HepG2 (cell line): Measurements from ENCODE around the gene LYSET. TPM values are rescaled to one million over a fixed set of nuclear protein-coding genes. Genes with fewer than 3 reads are reported as not detected.
"Not testable (repeated sequence)": the region's sequence is repeated elsewhere in the genome, so short reads cannot be mapped to it uniquely, and the experiment has no call there.

Experiments
- ATAC-seq: fragments of 200-7000 bp; cut with Tn5 transposase; 3 replicates; pipeline ENCODE4 v1.9.1; 2020; ENCODE audit warnings: mild to moderate bottlenecking, moderate library complexity
- BruUV-seq: library from RNA; stranded (reverse); fragments of 400-500 nt; replicated peaks from 2 replicates; lab custom pipeline; 2021; lab: Mats Ljungman, UMichigan
- CTCF ChIA-PET: fragments of 300-600 bp; formaldehyde crosslinking; extraction: SDS; loops from one replicate; lab custom pipeline; 2021; ENCODE audit warnings: low total read pairs, inconsistent platforms, low intra/inter-chr PET ratio; lab: Yijun Ruan, JAX
- POLR2A ChIA-PET: fragments of 350-600 bp; sonication (Branson Sonifier 250); formaldehyde crosslinking; loops from one replicate; lab custom pipeline; 2020; ENCODE audit warnings: antibody characterized with exemption, inconsistent platforms; lab: Yijun Ruan, JAX
- DNase-seq: peaks from one replicate; pipeline ENCODE4 v3.0.0-alpha.2; 2015; ENCODE audit warnings: low spot score
- FAIRE-seq: peaks from 3 replicates; lab custom pipeline; 2011; peaks lifted over from hg19 to GRCh38; lab: Jason Lieb, UNC
- H2AFZ ChIP-seq: one replicate; pipeline ENCODE4 v1.6.1; 2011; ENCODE audit warnings: low read length, inconsistent platforms
- H3K27ac ChIP-seq: fragments of 300-600 bp; 3 replicates; pipeline ENCODE4 v1.8.0; 2011; ENCODE audit warnings: mixed run types, mild to moderate bottlenecking, mixed read lengths, low read length, inconsistent platforms; ENCODE audit not compliant: insufficient read depth; ENCODE audit errors: extremely low read length
- H3K27me3 ChIP-seq, 2 experiments: fragments of 200-600 bp in 1 of 2; 2 replicates in 1 of 2; 3 replicates in 1 of 2; pipeline versions ENCODE4 v1.6.0 to v1.8.0; 2011; ENCODE audit warnings: low read length in 2 of 2, mild to moderate bottlenecking in 2 of 2, moderate library complexity in 2 of 2, inconsistent platforms in 1 of 2; ENCODE audit not compliant: insufficient read depth in 2 of 2, control insufficient read depth in 1 of 2
- H3K36me3 ChIP-seq, 2 experiments: fragments of 200-600 bp in 1 of 2; replicated peaks in 1 of 2; 2 replicates in 1 of 2; 3 replicates in 1 of 2; pipeline versions ENCODE4 v1.5.1 to v1.8.0; 2011; ENCODE audit warnings: low read length in 2 of 2, inconsistent platforms in 1 of 2; ENCODE audit not compliant: insufficient read depth in 2 of 2, control insufficient read depth in 1 of 2
- H3K4me1 ChIP-seq: 2 replicates; pipeline ENCODE4 v1.5.1; 2012; ENCODE audit warnings: low read length, inconsistent platforms; ENCODE audit not compliant: insufficient read depth
- H3K4me2 ChIP-seq: 2 replicates; pipeline ENCODE4 v1.6.0; 2011; ENCODE audit warnings: low read depth, low read length, inconsistent platforms
- H3K4me3 ChIP-seq, 3 experiments: fragments of 200-600 bp in 1 of 3; sonication (generic), shearing (Covaris generic) in 1 of 3; replicated peaks in 1 of 3; 2 replicates each; pipeline ENCODE4 v1.5.1; 2011 to 2016; ENCODE audit warnings: low read length in 3 of 3, inconsistent platforms in 2 of 3, low read depth in 2 of 3, mild to moderate bottlenecking in 2 of 3, control low read depth in 1 of 3, mixed read lengths in 1 of 3; ENCODE audit not compliant: insufficient read depth in 1 of 3
- H3K79me2 ChIP-seq: one replicate; pipeline ENCODE4 v1.6.1; 2011; ENCODE audit warnings: low read length, inconsistent platforms; ENCODE audit not compliant: insufficient read depth
- H3K9ac ChIP-seq: 2 replicates; pipeline ENCODE4 v1.6.0; 2011; ENCODE audit warnings: mild to moderate bottlenecking, low read depth, low read length, inconsistent platforms; ENCODE audit not compliant: insufficient read depth
- H3K9me3 ChIP-seq: 2 replicates; pipeline ENCODE4 v1.5.1; 2012; ENCODE audit warnings: mild to moderate bottlenecking, low read length
- H4K20me1 ChIP-seq: 2 replicates; pipeline ENCODE4 v1.6.0; 2011; ENCODE audit warnings: inconsistent platforms, mild to moderate bottlenecking, low read length, moderate library complexity; ENCODE audit not compliant: insufficient read depth
- ARID5B ChIP-seq: IDR thresholded peaks from 2 replicates; pipeline ENCODE4 v1.4.0; 2020; ENCODE audit warnings: mild to moderate bottlenecking, missing genetic modification reagents
- FOXP1 ChIP-seq, 2 experiments: fragments of 450-650 bp in 1 of 2; IDR thresholded peaks; 2 replicates each; pipeline ENCODE4 v1.6.1; 2017 to 2018; ENCODE audit warnings: antibody characterized with exemption in 1 of 2
- HDAC2 ChIP-seq: sonication (generic); formaldehyde crosslinking; IDR thresholded peaks from 2 replicates; pipeline ENCODE4 v1.4.0; 2020; ENCODE audit warnings: missing genetic modification reagents
- HOXA3 ChIP-seq: sonication (generic); formaldehyde crosslinking; IDR thresholded peaks from 2 replicates; pipeline ENCODE4 v1.5.0; 2020; ENCODE audit warnings: missing genetic modification reagents
- KMT2B ChIP-seq: IDR thresholded peaks from 2 replicates; pipeline ENCODE4 v1.6.1; 2016; ENCODE audit warnings: missing genetic modification reagents, missing compliant biosample characterization
- MIXL1 ChIP-seq: IDR thresholded peaks from 2 replicates; pipeline ENCODE4 v1.6.1; 2016
- RARA ChIP-seq: IDR thresholded peaks from 2 replicates; pipeline ENCODE4 v1.6.1; 2016; ENCODE audit warnings: missing genetic modification reagents, missing compliant biosample characterization
- THRA ChIP-seq: sonication (generic); formaldehyde crosslinking; IDR thresholded peaks from 2 replicates; pipeline ENCODE4 v1.4.0; 2020; ENCODE audit warnings: missing genetic modification reagents, borderline replicate concordance
- ZNF292 ChIP-seq: sonication (generic); formaldehyde crosslinking; IDR thresholded peaks from 2 replicates; pipeline ENCODE4 v1.8.1; 2022; ENCODE audit warnings: mild to moderate bottlenecking, low read depth, missing genetic modification reagents, borderline replicate concordance
- WGBS: methylation state at CpG from one replicate; pipeline ENCODE4 v1.1.6; 2017; ENCODE audit warnings: low lambda C conversion rate; 5-methylcytosine and 5-hydroxymethylcytosine counted together
- in situ Hi-C: cut with HindIII; loops from 2 replicates; pipeline ENCODE4 v1.10.0; 2017; ENCODE audit warnings: low pct_unique_long_range_greater_than_20kb; ENCODE audit not compliant: extremely low pct_ligation_motif_present
- intact Hi-C: fragments of 100-400 bp; cut with micrococcal nuclease; formaldehyde crosslinking; loops from one replicate; pipeline ENCODE4 v1.10.0; 2022; ENCODE audit not compliant: unreplicated experiment
- polyA plus RNA-seq, 8 experiments: library from polyadenylated mRNA; depleted of rRNA in 3 of 8; stranded (reverse) in 7 of 8; unstranded in 1 of 8; fragments of >200 nt; fragmentation: Illumina TruSeq in 4 of 8; extraction: Trizol in 4 of 8; gene quantifications; 2 replicates each; pipeline versions ENCODE4 v1.2.1 to v1.2.3, GENCODE V29; 2011 to 2016; ENCODE audit warnings: low read depth in 4 of 8, missing spikeins in 1 of 8, mixed read lengths in 1 of 8; ENCODE audit not compliant: insufficient read depth in 1 of 8
- total RNA-seq, 5 experiments: library from RNA; depleted of rRNA; stranded (reverse); fragments of >200 nt; fragmentation: Illumina TruSeq; extraction: Trizol; gene quantifications; 2 replicates each; pipeline ENCODE4 v1.2.3, GENCODE V29; 2016; ENCODE audit warnings: low read depth in 1 of 5
- TF ChIP-seq, protein P1 (sequence below): sonication (generic); formaldehyde crosslinking; IDR thresholded peaks from 2 replicates; pipeline ENCODE4 v1.4.0; 2020; ENCODE audit warnings: mild to moderate bottlenecking, missing genetic modification reagents, borderline replicate concordance

Gene LYSET
- total and polyA plus RNA-seq, 2 of the 13 experiments (the other 11 are each of a cell fraction or from before 2014, with no cell fraction given) = 19.1 to 36.6 TPM

- BruUV-seq; H3K36me3 ChIP-seq; H4K20me1 ChIP-seq; in situ Hi-C loops; H3K9me3 ChIP-seq; intact Hi-C loops; DNase-seq; H2AFZ ChIP-seq; H3K79me2 ChIP-seq; CTCF ChIA-PET; H3K27me3 ChIP-seq; FAIRE-seq; POLR2A ChIA-PET; TF ChIP-seq FOXP1 (IDR thresholded peaks at IDR 0.05): not testable (repeated sequence)
- Histone ChIP-seq H3K27ac (peak overlapping the region; percentile 73), H3K9ac (peak overlapping the region; percentile 34), H3K4me3 (peak overlapping the region; percentile 9 to 47 (median 29); a peak in 5 of 6 replicates), H3K4me2 (peak overlapping the region; percentile 71), H3K4me1 (peaks cover 60% of the 10 kb centered on the region)
- 31% methylated on average over 23 of the region's 26 CpGs for WGBS
- peak; percentile 38 for ATAC-seq
- TF ChIP-seq MIXL1 (CRISPR knock-in tag) = 0 out of 2 replicates have a peak, but pooled peaks have one; percentile 38
- TF ChIP-seq HDAC2 = peak; percentile 41; the same call in 1 of the 2 replicates
- TF ChIP-seq, protein P1, sequence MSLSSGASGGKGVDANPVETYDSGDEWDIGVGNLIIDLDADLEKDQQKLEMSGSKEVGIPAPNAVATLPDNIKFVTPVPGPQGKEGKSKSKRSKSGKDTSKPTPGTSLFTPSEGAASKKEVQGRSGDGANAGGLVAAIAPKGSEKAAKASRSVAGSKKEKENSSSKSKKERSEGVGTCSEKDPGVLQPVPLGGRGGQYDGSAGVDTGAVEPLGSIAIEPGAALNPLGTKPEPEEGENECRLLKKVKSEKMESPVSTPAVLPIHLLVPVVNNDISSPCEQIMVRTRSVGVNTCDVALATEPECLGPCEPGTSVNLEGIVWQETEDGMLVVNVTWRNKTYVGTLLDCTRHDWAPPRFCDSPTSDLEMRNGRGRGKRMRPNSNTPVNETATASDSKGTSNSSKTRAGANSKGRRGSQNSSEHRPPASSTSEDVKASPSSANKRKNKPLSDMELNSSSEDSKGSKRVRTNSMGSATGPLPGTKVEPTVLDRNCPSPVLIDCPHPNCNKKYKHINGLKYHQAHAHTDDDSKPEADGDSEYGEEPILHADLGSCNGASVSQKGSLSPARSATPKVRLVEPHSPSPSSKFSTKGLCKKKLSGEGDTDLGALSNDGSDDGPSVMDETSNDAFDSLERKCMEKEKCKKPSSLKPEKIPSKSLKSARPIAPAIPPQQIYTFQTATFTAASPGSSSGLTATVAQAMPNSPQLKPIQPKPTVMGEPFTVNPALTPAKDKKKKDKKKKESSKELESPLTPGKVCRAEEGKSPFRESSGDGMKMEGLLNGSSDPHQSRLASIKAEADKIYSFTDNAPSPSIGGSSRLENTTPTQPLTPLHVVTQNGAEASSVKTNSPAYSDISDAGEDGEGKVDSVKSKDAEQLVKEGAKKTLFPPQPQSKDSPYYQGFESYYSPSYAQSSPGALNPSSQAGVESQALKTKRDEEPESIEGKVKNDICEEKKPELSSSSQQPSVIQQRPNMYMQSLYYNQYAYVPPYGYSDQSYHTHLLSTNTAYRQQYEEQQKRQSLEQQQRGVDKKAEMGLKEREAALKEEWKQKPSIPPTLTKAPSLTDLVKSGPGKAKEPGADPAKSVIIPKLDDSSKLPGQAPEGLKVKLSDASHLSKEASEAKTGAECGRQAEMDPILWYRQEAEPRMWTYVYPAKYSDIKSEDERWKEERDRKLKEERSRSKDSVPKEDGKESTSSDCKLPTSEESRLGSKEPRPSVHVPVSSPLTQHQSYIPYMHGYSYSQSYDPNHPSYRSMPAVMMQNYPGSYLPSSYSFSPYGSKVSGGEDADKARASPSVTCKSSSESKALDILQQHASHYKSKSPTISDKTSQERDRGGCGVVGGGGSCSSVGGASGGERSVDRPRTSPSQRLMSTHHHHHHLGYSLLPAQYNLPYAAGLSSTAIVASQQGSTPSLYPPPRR (CRISPR knock-in tag) = 0 out of 2 replicates have a peak, but pooled peaks have one; percentile 47
- TF ChIP-seq ARID5B = peak; percentile 65; the same call in 1 of the 2 replicates
- TF ChIP-seq THRA = 0 out of 2 replicates have a peak, but pooled peaks have one; percentile 17
- peak; percentile 46; the same call in 1 of the 2 replicates for TF ChIP-seq ZNF292 (CRISPR knock-in tag)
- 0 out of 2 replicates have a peak, but pooled peaks have one; percentile 46 for TF ChIP-seq RARA (CRISPR knock-in tag)
- TF ChIP-seq HOXA3 = 0 out of 2 replicates have a peak, but pooled peaks have one; percentile 22
- TF ChIP-seq FOXP1 (CRISPR knock-in tag; IDR thresholded peaks at IDR 0.05) = 0 out of 2 replicates have a peak, but pooled peaks have one; percentile 8
- TF ChIP-seq KMT2B (CRISPR knock-in tag) = 0 out of 2 replicates have a peak, but pooled peaks have one; percentile 42
Measured at GRCh38 chr14:93165271-93166265, 19.5 kb upstream of the LYSET start.
